Breast epithelium (tissue), 4 donors: Measurements from ENCODE around the gene ATP13A1. TPM values are rescaled to one million over a fixed set of nuclear protein-coding genes. Genes with fewer than 3 reads are reported as not detected.
"Not testable (repeated sequence)": the region's sequence is repeated elsewhere in the genome, so short reads cannot be mapped to it uniquely, and the experiment has no call there.

Experiments used
- DNase-seq, 2 donors: peaks; one replicate each; pipeline ENCODE4 v3.0.0-alpha.2; 2019; ENCODE audit warnings: low spot score in 2 of 2
- H3K27ac ChIP-seq, 2 donors: fragments of 200-600 bp; sonication (generic) in 1 of 2; one replicate each; pipeline ENCODE4 v1.5.1; 2016 to 2019; ENCODE audit warnings: mild to moderate bottlenecking in 1 of 2
- H3K27me3 ChIP-seq, 2 donors: fragments of 200-600 bp; sonication (generic) in 1 of 2; one replicate each; pipeline versions ENCODE4 v1.5.1 to v1.6.0; 2017 to 2019; ENCODE audit warnings: control low read depth in 1 of 2, mild to moderate bottlenecking in 1 of 2
- H3K36me3 ChIP-seq: fragments of 200-600 bp; one replicate; pipeline ENCODE4 v1.5.1; 2019
- H3K4me1 ChIP-seq, 2 donors: fragments of 200-600 bp; sonication (generic); one replicate each; pipeline ENCODE4 v1.5.1; 2016 to 2019; ENCODE audit warnings: control low read depth in 1 of 2
- H3K4me3 ChIP-seq, 3 donors: fragments of 200-600 bp; sonication (generic); 1 replicate in 2 of 3; 2 replicates in 1 of 3; pipeline ENCODE4 v1.5.1; 2016 to 2019; ENCODE audit warnings: mild to moderate bottlenecking in 3 of 3, moderate library complexity in 2 of 3
- H3K9me3 ChIP-seq, 2 donors: fragments of 200-600 bp; sonication (generic) in 1 of 2; one replicate each; pipeline ENCODE4 v1.5.1; 2016 to 2019; ENCODE audit warnings: control low read depth in 1 of 2
- POLR2A ChIP-seq: fragments of 450-650 bp; IDR thresholded peaks from one replicate; pipeline ENCODE4 v1.6.1; 2016; ENCODE audit warnings: antibody characterized with exemption, mild to moderate bottlenecking, moderate library complexity
- POLR2AphosphoS5 ChIP-seq, 3 donors: sonication (generic); formaldehyde crosslinking; IDR thresholded peaks; one replicate each; pipeline ENCODE4 v1.6.1; 2017; ENCODE audit warnings: antibody characterized with exemption in 3 of 3
- intact Hi-C: fragments of 100-400 bp; cut with DNase I; formaldehyde crosslinking; loops from one replicate; pipeline ENCODE4 v1.15.1; 2023; ENCODE audit warnings: low total_unique reads
- total RNA-seq, 3 donors: library from RNA; depleted of rRNA; stranded (reverse); fragments of >200 nt; gene quantifications; one replicate each; pipeline ENCODE4 v1.1.0, GENCODE V29; 2016
- TF ChIP-seq, protein P1 (sequence below), 3 donors: fragments of 450-650 bp; IDR thresholded peaks; one replicate each; pipeline ENCODE4 v1.5.1; 2016 to 2017; ENCODE audit warnings: antibody characterized with exemption in 3 of 3, mild to moderate bottlenecking in 3 of 3, moderate library complexity in 3 of 3

Gene ATP13A1
- total RNA-seq, 3 donors from 2014 or later: 155 to 222 (median 189) TPM

GRCh38 chr19:19600793-19601330 lies 62.6 kb downstream of the ATP13A1 start:
- no peaks in the 10 kb centered on the region for H3K4me1 ChIP-seq
- H3K36me3 ChIP-seq: no peaks in the 10 kb centered on the region

GRCh38 chr19:19598728-19599451 lies 64.6 kb downstream of the ATP13A1 start:
- intact Hi-C loops: loop anchor here (10.0 kb wide), 1 partner anchor 1006 kb away; no protein-coding TSS in a partner anchor
- not testable (repeated sequence) for H3K36me3 ChIP-seq, H3K4me1 ChIP-seq, H3K4me3 ChIP-seq, H3K27me3 ChIP-seq, H3K9me3 ChIP-seq, DNase-seq
- peak overlapping the region in 1 of 2 donors; percentile 12 for H3K27ac ChIP-seq

More at GRCh38 chr19:19600793-19601330, 62.6 kb downstream of the ATP13A1 start:
- Histone ChIP-seq H3K27ac (no peak overlapping the region), H3K4me3 (no peak overlapping the region), H3K9me3 (no peaks in the 10 kb centered on the region), H3K27me3 (no peaks in the 10 kb centered on the region)
- DNase-seq: no peak
- intact Hi-C loops: no loop called here
- TF ChIP-seq POLR2A: no peak
- no peak for TF ChIP-seq POLR2AphosphoS5 (IDR thresholded peaks at IDR 0.05)
- TF ChIP-seq, protein P1, sequence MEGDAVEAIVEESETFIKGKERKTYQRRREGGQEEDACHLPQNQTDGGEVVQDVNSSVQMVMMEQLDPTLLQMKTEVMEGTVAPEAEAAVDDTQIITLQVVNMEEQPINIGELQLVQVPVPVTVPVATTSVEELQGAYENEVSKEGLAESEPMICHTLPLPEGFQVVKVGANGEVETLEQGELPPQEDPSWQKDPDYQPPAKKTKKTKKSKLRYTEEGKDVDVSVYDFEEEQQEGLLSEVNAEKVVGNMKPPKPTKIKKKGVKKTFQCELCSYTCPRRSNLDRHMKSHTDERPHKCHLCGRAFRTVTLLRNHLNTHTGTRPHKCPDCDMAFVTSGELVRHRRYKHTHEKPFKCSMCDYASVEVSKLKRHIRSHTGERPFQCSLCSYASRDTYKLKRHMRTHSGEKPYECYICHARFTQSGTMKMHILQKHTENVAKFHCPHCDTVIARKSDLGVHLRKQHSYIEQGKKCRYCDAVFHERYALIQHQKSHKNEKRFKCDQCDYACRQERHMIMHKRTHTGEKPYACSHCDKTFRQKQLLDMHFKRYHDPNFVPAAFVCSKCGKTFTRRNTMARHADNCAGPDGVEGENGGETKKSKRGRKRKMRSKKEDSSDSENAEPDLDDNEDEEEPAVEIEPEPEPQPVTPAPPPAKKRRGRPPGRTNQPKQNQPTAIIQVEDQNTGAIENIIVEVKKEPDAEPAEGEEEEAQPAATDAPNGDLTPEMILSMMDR (IDR thresholded peaks at IDR 0.05): no peak

GRCh38 chr19:19597809-19598306 lies 65.6 kb downstream of the ATP13A1 start:
- intact Hi-C loops: loop anchor here (10.0 kb wide), 1 partner anchor 1007 kb away; no protein-coding TSS in a partner anchor
- TF ChIP-seq POLR2A: no peak
- TF ChIP-seq, protein P1 (IDR thresholded peaks at IDR 0.05): no peak
- TF ChIP-seq POLR2AphosphoS5 (IDR thresholded peaks at IDR 0.05): no peak
- Histone ChIP-seq H3K36me3 (no peaks in the 10 kb centered on the region), H3K4me3 (no peak overlapping the region), H3K4me1 (no peaks in the 10 kb centered on the region), H3K9me3 (no peaks in the 10 kb centered on the region), H3K27ac (no peak overlapping the region), H3K27me3 (no peaks in the 10 kb centered on the region)
- DNase-seq: no peak

Other genes starting within 250 kb of the ATP13A1 start
- gene TSSK6, start 148.1 kb downstream of the ATP13A1 start, total RNA-seq: 1 to 10 TPM in 2 of 3 donors, under 1 TPM in 1; 0.96 to 2.9 (median 2.3) TPM
- 100 to 1,000 TPM in 1 of 3 donors, 10 to 100 TPM in 2; 97.3 to 134 (median 99.2) TPM for gene NDUFA13, start 147.5 kb downstream of the ATP13A1 start, total RNA-seq
- gene YJEFN3, start 134.8 kb downstream of the ATP13A1 start, total RNA-seq: 1 to 10 TPM in 2 of 3 donors, under 1 TPM in 1; 0.88 to 2.0 (median 1.3) TPM
- gene CILP2, start 125.4 kb downstream of the ATP13A1 start, total RNA-seq: under 1 TPM; 0.15 to 0.66 (median 0.16) TPM
- gene PBX4, start 45.0 kb downstream of the ATP13A1 start, total RNA-seq: 1 to 10 TPM; 3.4 to 5.9 (median 5.6) TPM
- 10 to 100 TPM in 2 of 3 donors, 1 to 10 TPM in 1; 3.2 to 17.1 (median 16.4) TPM for gene LPAR2, start 35.5 kb downstream of the ATP13A1 start, total RNA-seq
- gene GMIP, start 20.0 kb downstream of the ATP13A1 start, total RNA-seq: 10 to 100 TPM in 1 of 3 donors, 1 to 10 TPM in 2; 7.9 to 10.4 (median 8.5) TPM
- 10 to 100 TPM in 2 of 3 donors, 1 to 10 TPM in 1; 4.8 to 32.8 (median 16.7) TPM for gene ZNF101, start 5.2 kb upstream of the ATP13A1 start, total RNA-seq
- gene ZNF14, start 69.4 kb upstream of the ATP13A1 start, total RNA-seq: 10 to 100 TPM in 2 of 3 donors, 1 to 10 TPM in 1; 7.0 to 22.7 (median 14.7) TPM
- gene ZNF506, start 158.1 kb upstream of the ATP13A1 start, total RNA-seq: 10 to 100 TPM; 35.2 to 57.8 (median 41.0) TPM
- gene ZNF253, start 202.2 kb upstream of the ATP13A1 start, total RNA-seq: 10 to 100 TPM in 2 of 3 donors, 1 to 10 TPM in 1; 6.4 to 25.6 (median 12.8) TPM
- 10 to 100 TPM in 1 of 3 donors, 1 to 10 TPM in 2; 5.8 to 19.0 (median 9.8) TPM for gene ZNF93, start 237.3 kb upstream of the ATP13A1 start, total RNA-seq